Renal pelvis (tissue), 4 donors: ENCODE measurements around the gene RASSF3. TPM values are rescaled to one million over a fixed set of nuclear protein-coding genes. Genes with fewer than 3 reads are reported as not detected.

Experiments
- DNase-seq: peaks from one replicate; pipeline ENCODE4 v3.0.0-alpha.2; 2013
- polyA plus RNA-seq, 3 donors: library from polyadenylated mRNA; unstranded; fragments of 120-200 nt; gene quantifications; one replicate each; pipeline ENCODE4 v1.2.1, GENCODE V29; 2013; ENCODE audit not compliant: insufficient read length in 3 of 3

Gene RASSF3
- polyA plus RNA-seq, 3 donors = 16.5 to 19.0 (median 18.3) TPM

- DNase-seq = no peak
Observed at GRCh38 chr12:64666054-64666914, 56.0 kb downstream of the RASSF3 start.

GRCh38 chr12:64667793-64668192, 57.5 kb downstream of the RASSF3 start:
- no peak for DNase-seq

- no peak for DNase-seq
Observed at GRCh38 chr12:64669270-64669842, 59.1 kb downstream of the RASSF3 start.

- DNase-seq = no peak
Observed at GRCh38 chr12:64670019-64670418, 59.7 kb downstream of the RASSF3 start.

- DNase-seq = no peak
Observed at GRCh38 chr12:64670919-64671639, 60.8 kb downstream of the RASSF3 start.

- DNase-seq = no peak
Observed at GRCh38 chr12:64671681-64672080, 61.4 kb downstream of the RASSF3 start.

- DNase-seq = no peak
Observed at GRCh38 chr12:64672925-64673409, 62.7 kb downstream of the RASSF3 start.

GRCh38 chr12:64673490-64674169, 63.3 kb downstream of the RASSF3 start:
- no peak for DNase-seq

GRCh38 chr12:64674367-64674922, 64.2 kb downstream of the RASSF3 start:
- no peak for DNase-seq

GRCh38 chr12:64675795-64676194, 65.5 kb downstream of the RASSF3 start:
- DNase-seq = no peak

- DNase-seq = no peak
Observed at GRCh38 chr12:64678248-64678647, 68.0 kb downstream of the RASSF3 start.

GRCh38 chr12:64678835-64679234, 68.5 kb downstream of the RASSF3 start:
- DNase-seq = no peak

GRCh38 chr12:64679487-64680001, 69.2 kb downstream of the RASSF3 start:
- DNase-seq = no peak

- DNase-seq = no peak
Observed at GRCh38 chr12:64680235-64680634, 69.9 kb downstream of the RASSF3 start.

- DNase-seq = no peak
Observed at GRCh38 chr12:64681200-64682052, 71.1 kb downstream of the RASSF3 start.

- DNase-seq = peak; percentile 80
Observed at GRCh38 chr12:64682572-64683277, 72.4 kb downstream of the RASSF3 start.

- no peak for DNase-seq
Observed at GRCh38 chr12:64683816-64684543, 73.7 kb downstream of the RASSF3 start.

- no peak for DNase-seq
Observed at GRCh38 chr12:64685050-64685449, 74.8 kb downstream of the RASSF3 start.

GRCh38 chr12:64685605-64686004, 75.3 kb downstream of the RASSF3 start:
- DNase-seq = no peak
